HEK293T (cell line): ENCODE measurements around the gene FRMD4B.

Source experiments
- CTCF ChIA-PET: fragments of 350-600 bp; formaldehyde crosslinking; extraction: SDS; loops from one replicate; lab custom pipeline; 2021; ENCODE audit warnings: antibody characterized with exemption, inconsistent platforms; lab: Yijun Ruan, JAX
- POLR2A ChIA-PET: fragments of 350-600 bp; formaldehyde crosslinking; extraction: SDS; loops from one replicate; lab custom pipeline; 2020; ENCODE audit warnings: antibody characterized with exemption, inconsistent platforms; lab: Yijun Ruan, JAX
- DNase-seq: peaks from one replicate; pipeline ENCODE4 v3.0.0; 2012; ENCODE audit warnings: mixed read lengths; ENCODE audit errors: extremely low spot score
- ARNT ChIP-seq: fragments of 450-650 bp; IDR thresholded peaks from 2 replicates; pipeline ENCODE4 v1.6.1; 2017; ENCODE audit warnings: mild to moderate bottlenecking
- BHLHE40 ChIP-seq: fragments of 450-650 bp; IDR thresholded peaks from 2 replicates; pipeline ENCODE4 v1.6.1; 2016; ENCODE audit warnings: mild to moderate bottlenecking, moderate library complexity, borderline replicate concordance
- CTBP1 ChIP-seq: fragments of 450-650 bp; IDR thresholded peaks from 2 replicates; pipeline ENCODE4 v1.6.1; 2016; ENCODE audit warnings: borderline replicate concordance
- ELF4 ChIP-seq: fragments of 450-650 bp; IDR thresholded peaks from 2 replicates; pipeline ENCODE4 v1.6.1; 2017; ENCODE audit warnings: antibody characterized with exemption
- FOXA1 ChIP-seq: fragments of 450-650 bp; IDR thresholded peaks from 2 replicates; pipeline ENCODE4 v1.6.1; 2016; ENCODE audit warnings: mild to moderate bottlenecking
- FOXK2 ChIP-seq: fragments of 450-650 bp; IDR thresholded peaks from 2 replicates; pipeline ENCODE4 v1.6.1; 2016; ENCODE audit warnings: mild to moderate bottlenecking
- FOXM1 ChIP-seq: fragments of 450-650 bp; IDR thresholded peaks from 2 replicates; pipeline ENCODE4 v1.6.1; 2017; ENCODE audit warnings: mild to moderate bottlenecking, borderline replicate concordance
- HDGF ChIP-seq: fragments of 450-650 bp; IDR thresholded peaks from 2 replicates; pipeline ENCODE4 v1.6.1; 2017; ENCODE audit warnings: antibody characterized with exemption, borderline replicate concordance
- L3MBTL2 ChIP-seq: fragments of 450-650 bp; conservative IDR thresholded peaks from 2 replicates; pipeline ENCODE4 v1.6.1; 2016; ENCODE audit warnings: mild to moderate bottlenecking
- LEF1 ChIP-seq: fragments of 450-650 bp; IDR thresholded peaks from 2 replicates; pipeline ENCODE4 v1.6.1; 2017; ENCODE audit warnings: mild to moderate bottlenecking, borderline replicate concordance
- NFRKB ChIP-seq: fragments of 450-650 bp; IDR thresholded peaks from 2 replicates; pipeline ENCODE4 v1.6.1; 2016; ENCODE audit warnings: mild to moderate bottlenecking, moderate library complexity
- SP1 ChIP-seq: fragments of 450-650 bp; IDR thresholded peaks from 2 replicates; pipeline ENCODE4 v1.6.1; 2017
- SUZ12 ChIP-seq: fragments of 450-650 bp; IDR thresholded peaks from 2 replicates; pipeline ENCODE4 v1.6.1; 2016; ENCODE audit warnings: mild to moderate bottlenecking
- TARDBP ChIP-seq: fragments of 450-650 bp; IDR thresholded peaks from 2 replicates; pipeline ENCODE4 v1.6.1; 2016
- ZNF384 ChIP-seq: fragments of 450-650 bp; IDR thresholded peaks from 2 replicates; pipeline ENCODE4 v1.6.1; 2016
- TF ChIP-seq, protein P1 (sequence below): fragments of 450-650 bp; IDR thresholded peaks from 2 replicates; pipeline ENCODE4 v1.6.1; 2016

Gene FRMD4B

DNA sequence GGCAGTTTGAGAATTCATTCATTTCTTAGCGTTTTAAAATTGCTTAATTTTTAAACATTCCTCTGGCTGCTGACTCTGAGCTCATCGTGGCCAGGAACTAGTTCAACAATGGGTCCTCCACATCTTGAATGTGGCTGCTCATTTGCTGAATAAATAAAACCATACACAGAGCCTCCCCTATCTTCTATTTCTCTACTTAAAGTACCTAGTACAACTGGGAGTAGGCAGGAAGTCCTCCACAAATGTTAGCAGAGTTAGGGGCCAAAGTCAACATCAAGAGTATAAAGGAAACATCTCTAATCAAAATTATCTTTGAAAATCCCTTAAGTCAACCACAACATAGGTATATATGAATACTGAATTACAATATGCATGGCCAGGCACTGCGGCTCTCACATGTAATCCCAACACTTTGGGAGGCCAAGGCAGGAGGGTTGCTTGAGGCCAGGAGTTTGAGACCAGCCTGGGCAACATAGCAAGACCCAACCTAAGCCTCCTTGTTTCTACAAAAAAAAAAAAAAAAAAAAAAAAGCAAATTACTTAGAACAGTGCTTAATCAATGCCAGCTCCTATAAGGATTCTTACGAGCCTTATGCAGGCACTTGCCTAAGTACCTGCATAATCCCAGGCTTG, 206.0 kb downstream of the FRMD4B start:
- TF ChIP-seq, protein P1, sequence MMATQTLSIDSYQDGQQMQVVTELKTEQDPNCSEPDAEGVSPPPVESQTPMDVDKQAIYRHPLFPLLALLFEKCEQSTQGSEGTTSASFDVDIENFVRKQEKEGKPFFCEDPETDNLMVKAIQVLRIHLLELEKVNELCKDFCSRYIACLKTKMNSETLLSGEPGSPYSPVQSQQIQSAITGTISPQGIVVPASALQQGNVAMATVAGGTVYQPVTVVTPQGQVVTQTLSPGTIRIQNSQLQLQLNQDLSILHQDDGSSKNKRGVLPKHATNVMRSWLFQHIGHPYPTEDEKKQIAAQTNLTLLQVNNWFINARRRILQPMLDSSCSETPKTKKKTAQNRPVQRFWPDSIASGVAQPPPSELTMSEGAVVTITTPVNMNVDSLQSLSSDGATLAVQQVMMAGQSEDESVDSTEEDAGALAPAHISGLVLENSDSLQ: no peak
- DNase-seq: no peak
- ChIA-PET POLR2A (no interaction called here), CTCF (no interaction called here)

DNA sequence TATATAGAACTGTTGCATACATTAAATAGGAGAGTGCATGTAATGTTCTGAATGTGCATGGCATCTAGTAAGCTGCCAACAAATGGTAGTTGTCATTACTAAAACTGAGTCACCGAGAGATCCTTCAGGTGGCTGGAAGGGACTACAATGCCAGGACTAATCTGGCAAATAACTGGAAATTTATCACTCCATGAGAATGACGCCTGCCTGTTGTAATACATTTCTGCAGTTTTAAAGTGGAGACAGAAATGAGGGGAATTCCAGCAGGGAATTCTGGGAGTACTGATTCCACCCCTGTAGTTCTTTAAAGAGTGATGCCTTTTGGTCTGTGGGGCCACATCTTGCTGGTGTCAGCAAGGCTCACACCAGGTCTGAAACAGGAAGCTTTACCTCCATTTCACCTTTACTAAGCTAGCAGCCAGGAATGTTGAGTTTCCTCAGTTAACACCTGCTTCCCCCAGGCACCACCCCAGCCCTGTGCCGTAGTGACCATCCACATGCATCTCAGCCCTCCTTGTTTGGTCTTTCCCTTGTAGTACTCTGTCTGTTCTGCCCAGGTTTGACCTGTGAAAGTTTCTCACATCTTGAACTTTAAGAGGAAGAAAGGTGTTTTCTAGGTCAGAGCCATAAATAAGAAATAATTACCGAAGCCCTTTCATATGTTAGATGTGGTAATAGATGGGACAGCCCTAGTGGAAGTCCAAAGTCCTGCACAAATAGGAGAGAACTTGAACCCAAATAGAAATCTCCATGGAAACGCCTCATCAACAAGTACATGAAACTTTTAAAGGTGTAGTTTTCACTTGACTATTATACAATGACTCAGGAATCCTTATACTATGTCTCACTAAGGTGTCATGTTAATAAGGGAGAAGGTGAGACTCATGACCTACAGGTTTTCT, 206.8 kb downstream of the FRMD4B start:
- DNase-seq: no peak
- TF ChIP-seq ARNT (no peak), L3MBTL2 (no peak), HDGF (no peak), FOXM1 (no peak), BHLHE40 (no peak), NFRKB (no peak), ZNF384 (no peak), ELF4 (no peak), CTBP1 (no peak), FOXA1 (no peak), SP1 (no peak), LEF1 (no peak)
- TF ChIP-seq, protein P1: no peak
- ChIA-PET POLR2A (no interaction called here), CTCF (interaction anchor here (0.6 kb wide), 1 partner anchor 160 kb away, joined by 3 read pairs; no protein-coding TSS in a partner anchor)

- CTCF ChIA-PET: no interaction called here
- POLR2A ChIA-PET: no interaction called here
- DNase-seq: no peak
- TF ChIP-seq NFRKB (no peak), ZNF384 (no peak), SUZ12 (no peak), LEF1 (no peak), FOXK2 (no peak), FOXM1 (no peak), BHLHE40 (no peak), TARDBP (no peak), CTBP1 (no peak), FOXA1 (no peak), L3MBTL2 (no peak), ELF4 (no peak), ARNT (no peak)
- TF ChIP-seq, protein P1: no peak
These were observed 207.8 kb downstream of the FRMD4B start for GRCh38 chr3:69178082-69178481.

DNA sequence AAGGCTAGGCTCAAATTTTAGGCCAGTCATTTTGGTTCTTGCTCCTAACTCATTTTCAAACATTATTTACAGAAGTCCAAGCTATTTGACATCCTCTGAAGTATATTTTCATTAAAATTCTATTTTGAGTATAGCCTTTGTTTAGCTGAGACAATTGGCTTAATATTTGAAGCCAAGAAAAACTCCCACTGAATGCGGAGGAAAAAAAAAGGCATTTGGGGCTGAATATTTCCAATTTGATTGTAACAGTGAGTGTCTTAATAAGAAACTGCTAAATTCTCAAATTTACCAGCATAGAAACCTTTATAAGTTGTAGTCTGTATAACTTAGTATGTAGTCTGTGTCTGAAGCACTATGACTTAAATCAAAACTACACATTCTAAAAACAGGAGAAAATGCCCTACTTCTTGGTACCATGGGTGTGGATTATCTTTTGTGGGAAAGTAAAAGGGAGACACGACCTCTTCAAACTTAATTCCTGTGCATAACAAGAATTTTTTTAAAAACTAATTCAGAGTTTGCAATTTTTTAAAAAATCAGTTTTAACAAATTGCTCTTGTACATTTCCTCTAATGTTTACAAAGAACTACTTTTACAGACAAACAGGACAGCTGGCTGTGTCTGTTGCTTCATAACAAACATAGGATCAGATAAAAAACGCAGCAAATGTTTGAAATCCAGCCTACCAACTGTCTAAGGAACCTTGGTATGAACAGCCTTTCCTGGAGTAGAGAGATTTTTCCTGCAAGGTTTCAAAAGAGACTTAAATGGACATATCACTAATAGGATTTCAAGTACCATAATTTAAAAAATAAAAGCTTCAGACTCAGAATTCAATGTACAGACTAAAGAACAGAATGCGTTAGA, 210.8 kb downstream of the FRMD4B start:
- CTCF ChIA-PET: no interaction called here
- no peak for DNase-seq
- POLR2A ChIA-PET: no interaction called here
- no peak for TF ChIP-seq BHLHE40
- no peak for TF ChIP-seq ARNT
- TF ChIP-seq HDGF: no peak
- TF ChIP-seq FOXA1: no peak
- no peak for TF ChIP-seq FOXK2

- CTCF ChIA-PET: interaction anchor here (1.0 kb wide), 1 partner anchor 132 kb away, joined by 6 read pairs; no protein-coding TSS in a partner anchor
- TF ChIP-seq LEF1 (no peak), HDGF (no peak), NFRKB (no peak), SP1 (no peak), CTBP1 (no peak), FOXK2 (no peak), TARDBP (no peak), FOXM1 (no peak), SUZ12 (no peak), BHLHE40 (no peak), ELF4 (no peak), FOXA1 (no peak), ZNF384 (no peak), L3MBTL2 (no peak), ARNT (no peak)
- TF ChIP-seq, protein P1: no peak
- DNase-seq: no peak
- POLR2A ChIA-PET: no interaction called here
These were observed 211.4 kb downstream of the FRMD4B start for GRCh38 chr3:69174445-69174844.
